Measurements from ENCODE around the gene EDN3. TPM values are rescaled to one million over a fixed set of nuclear protein-coding genes. Genes with fewer than 3 reads are reported as not detected.

Gene EDN3
- total RNA-seq, 1 experiment from 2014 or later = not detected

DNA sequence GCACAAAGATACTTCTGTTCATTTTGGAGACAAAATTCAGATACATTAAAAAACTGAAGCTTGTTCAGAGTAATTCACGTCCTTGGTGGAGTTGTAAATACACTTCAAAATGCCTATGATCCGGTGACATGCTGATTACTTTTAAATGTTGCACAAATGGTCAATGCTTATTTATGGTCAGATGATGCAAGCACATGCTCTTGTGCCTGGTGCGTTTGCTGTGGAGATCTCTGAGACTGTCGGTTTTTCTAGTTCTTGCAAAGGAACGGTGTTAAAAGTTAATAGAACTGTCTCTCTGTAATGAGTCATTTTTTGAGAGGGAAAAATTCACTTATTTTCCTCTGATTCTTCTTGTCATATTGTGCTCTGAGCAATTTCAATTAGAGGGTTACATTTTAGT lies 45.2 kb upstream of the EDN3 start:
- no TSS peak for BruUV-seq (replicated peaks)
- no peaks in the 10 kb centered on the region for H3K36me3 ChIP-seq (ENCODE audit: low read depth)
- ChIA-PET CTCF (no interaction called here), POLR2A (ENCODE audit: unreplicated experiment) (no interaction called here)
- no peak overlapping the region for H3K4me3 ChIP-seq
- peaks cover 89% of the 10 kb centered on the region for H3K27me3 ChIP-seq (ENCODE audit: insufficient read depth, low read depth)
- no peaks in the 10 kb centered on the region for H3F3A ChIP-seq (ENCODE audit: insufficient read depth, low read depth)
- no peaks in the 10 kb centered on the region for H3K9me2 ChIP-seq (ENCODE audit: insufficient read depth)
- intact Hi-C loops (cut with micrococcal nuclease; ENCODE audit: unreplicated experiment) = no loop called here
- H3K79me2 ChIP-seq (ENCODE audit: low read depth) = no peaks in the 10 kb centered on the region
- no peak for DNase-seq
- no peak for TF ChIP-seq EZH2 (IDR thresholded peaks at IDR 0.05; ENCODE audit: low read depth)
- TF ChIP-seq, protein P1, sequence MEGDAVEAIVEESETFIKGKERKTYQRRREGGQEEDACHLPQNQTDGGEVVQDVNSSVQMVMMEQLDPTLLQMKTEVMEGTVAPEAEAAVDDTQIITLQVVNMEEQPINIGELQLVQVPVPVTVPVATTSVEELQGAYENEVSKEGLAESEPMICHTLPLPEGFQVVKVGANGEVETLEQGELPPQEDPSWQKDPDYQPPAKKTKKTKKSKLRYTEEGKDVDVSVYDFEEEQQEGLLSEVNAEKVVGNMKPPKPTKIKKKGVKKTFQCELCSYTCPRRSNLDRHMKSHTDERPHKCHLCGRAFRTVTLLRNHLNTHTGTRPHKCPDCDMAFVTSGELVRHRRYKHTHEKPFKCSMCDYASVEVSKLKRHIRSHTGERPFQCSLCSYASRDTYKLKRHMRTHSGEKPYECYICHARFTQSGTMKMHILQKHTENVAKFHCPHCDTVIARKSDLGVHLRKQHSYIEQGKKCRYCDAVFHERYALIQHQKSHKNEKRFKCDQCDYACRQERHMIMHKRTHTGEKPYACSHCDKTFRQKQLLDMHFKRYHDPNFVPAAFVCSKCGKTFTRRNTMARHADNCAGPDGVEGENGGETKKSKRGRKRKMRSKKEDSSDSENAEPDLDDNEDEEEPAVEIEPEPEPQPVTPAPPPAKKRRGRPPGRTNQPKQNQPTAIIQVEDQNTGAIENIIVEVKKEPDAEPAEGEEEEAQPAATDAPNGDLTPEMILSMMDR (conservative IDR thresholded peaks at IDR 0.05) = no peak
- no peaks in the 10 kb centered on the region for H3K9me3 ChIP-seq (ENCODE audit: insufficient read depth, low read depth)
- H3K4me1 ChIP-seq (replicated peaks; ENCODE audit: insufficient read depth) = no peaks in the 10 kb centered on the region
- H2AFZ ChIP-seq = no peak overlapping the region
- H3K27ac ChIP-seq = no peak overlapping the region
- no peaks in the 10 kb centered on the region; the same call in 1 of the 2 replicates for H4K20me1 ChIP-seq (ENCODE audit: insufficient read depth)
- no peak overlapping the region for H3K4me2 ChIP-seq

DNA sequence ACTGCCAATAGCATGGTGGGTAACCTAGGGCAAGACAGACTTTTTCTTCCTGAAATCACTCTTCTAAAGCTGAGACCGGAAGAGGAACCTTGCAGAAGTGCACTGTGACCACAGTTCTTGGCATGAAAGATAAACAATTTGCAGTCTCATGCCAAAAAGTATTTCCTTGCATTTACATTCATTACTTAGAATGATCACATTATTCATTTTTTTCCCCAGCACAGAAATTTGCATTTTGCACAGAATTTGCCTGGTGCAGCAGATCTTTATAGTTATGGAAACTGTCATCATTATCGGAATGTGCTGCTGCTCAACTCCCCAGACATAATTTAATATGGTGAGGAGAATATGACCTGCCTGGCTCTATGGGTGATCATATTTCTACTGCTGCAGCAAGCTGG lies 42.2 kb upstream of the EDN3 start:
- Histone ChIP-seq H3K9me2 (ENCODE audit: insufficient read depth) (no peaks in the 10 kb centered on the region), H4K20me1 (ENCODE audit: insufficient read depth) (no peaks in the 10 kb centered on the region), H3K9me3 (ENCODE audit: insufficient read depth, low read depth) (no peaks in the 10 kb centered on the region), H3K4me3 (no peak overlapping the region), H3K79me2 (ENCODE audit: low read depth) (no peaks in the 10 kb centered on the region), H3K27me3 (ENCODE audit: insufficient read depth, low read depth) (peaks cover 88% of the 10 kb centered on the region), H3K36me3 (ENCODE audit: low read depth) (no peaks in the 10 kb centered on the region), H3K4me2 (no peak overlapping the region), H3F3A (ENCODE audit: insufficient read depth, low read depth) (no peaks in the 10 kb centered on the region), H3K27ac (no peak overlapping the region), H2AFZ (no peak overlapping the region), H3K4me1 (replicated peaks; ENCODE audit: insufficient read depth) (no peaks in the 10 kb centered on the region)
- intact Hi-C loops (cut with micrococcal nuclease; ENCODE audit: unreplicated experiment) = no loop called here
- no TSS peak for BruUV-seq (replicated peaks)
- CTCF ChIA-PET = no interaction called here
- TF ChIP-seq, protein P1 (conservative IDR thresholded peaks at IDR 0.05) = no peak
- no peak for TF ChIP-seq EZH2 (IDR thresholded peaks at IDR 0.05; ENCODE audit: low read depth)
- POLR2A ChIA-PET (ENCODE audit: unreplicated experiment) = interaction anchor here (0.6 kb wide), 1 partner anchor 194 kb away, joined by 4 read pairs; no protein-coding TSS in a partner anchor
- no peak for DNase-seq

DNA sequence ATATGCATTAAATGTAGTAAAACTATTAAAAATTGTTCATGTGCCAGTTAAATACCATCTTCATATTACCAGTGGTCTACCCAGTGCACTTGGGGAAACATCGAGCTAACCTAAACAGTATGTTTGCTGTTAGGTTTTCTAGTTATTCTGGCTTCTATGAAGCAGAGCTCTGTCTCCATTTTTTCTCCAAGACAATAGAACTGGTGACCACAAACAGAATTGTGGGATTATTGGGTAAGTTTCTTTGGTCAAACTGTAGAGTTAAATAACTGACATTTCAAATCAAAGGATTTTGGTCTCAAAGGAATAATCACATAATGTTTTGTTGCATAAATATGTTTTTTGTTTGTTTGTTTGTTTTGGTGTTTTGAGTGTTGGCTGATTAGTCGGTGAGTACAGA lies 40.5 kb upstream of the EDN3 start:
- Histone ChIP-seq H3F3A (ENCODE audit: insufficient read depth, low read depth) (no peaks in the 10 kb centered on the region), H3K9me3 (ENCODE audit: insufficient read depth, low read depth) (no peaks in the 10 kb centered on the region), H3K27me3 (ENCODE audit: insufficient read depth, low read depth) (peaks cover 89% of the 10 kb centered on the region), H3K36me3 (ENCODE audit: low read depth) (no peaks in the 10 kb centered on the region), H3K4me2 (no peak overlapping the region), H3K9me2 (ENCODE audit: insufficient read depth) (no peaks in the 10 kb centered on the region), H3K79me2 (ENCODE audit: low read depth) (no peaks in the 10 kb centered on the region), H3K27ac (no peak overlapping the region), H3K4me3 (no peak overlapping the region), H2AFZ (no peak overlapping the region), H4K20me1 (ENCODE audit: insufficient read depth) (no peaks in the 10 kb centered on the region), H3K4me1 (replicated peaks; ENCODE audit: insufficient read depth) (no peaks in the 10 kb centered on the region)
- TF ChIP-seq EZH2 (IDR thresholded peaks at IDR 0.05; ENCODE audit: low read depth) = no peak
- TF ChIP-seq, protein P1 (conservative IDR thresholded peaks at IDR 0.05) = no peak
- no TSS peak for BruUV-seq (replicated peaks)
- DNase-seq = no peak
- POLR2A ChIA-PET (ENCODE audit: unreplicated experiment) = no interaction called here
- CTCF ChIA-PET = no interaction called here
- intact Hi-C loops (cut with micrococcal nuclease; ENCODE audit: unreplicated experiment) = no loop called here

All from PC-9 (cell line).